RPMI8226 (cell line): ENCODE data around the gene GGCT.
"Not testable (repeated sequence)": the region's sequence is repeated elsewhere in the genome, so short reads cannot be mapped to it uniquely, and the experiment has no call there.

Experiments used
- DNase-seq: peaks from one replicate; pipeline ENCODE4 v3.0.0-alpha.2; 2015

Gene GGCT

DNA sequence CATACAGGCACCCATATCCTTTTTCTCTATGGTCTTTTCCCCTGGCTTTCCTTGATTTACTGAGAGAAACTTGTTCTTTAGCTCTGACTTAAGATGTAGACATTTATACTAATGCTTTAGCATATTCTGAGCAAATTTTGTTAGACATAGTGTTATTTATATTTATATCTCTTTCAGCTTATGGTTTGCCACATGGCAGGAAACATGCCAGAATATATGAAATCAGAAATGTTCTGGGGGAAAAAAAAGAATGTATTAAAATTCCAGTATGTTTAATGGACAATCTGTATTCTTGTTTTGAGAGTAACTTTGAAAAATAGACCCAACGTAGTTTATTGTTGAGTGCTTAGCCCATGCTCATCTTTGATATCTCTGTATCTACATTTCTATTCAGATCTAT, 10.1 kb upstream of the GGCT start:
- no peak for DNase-seq

DNA sequence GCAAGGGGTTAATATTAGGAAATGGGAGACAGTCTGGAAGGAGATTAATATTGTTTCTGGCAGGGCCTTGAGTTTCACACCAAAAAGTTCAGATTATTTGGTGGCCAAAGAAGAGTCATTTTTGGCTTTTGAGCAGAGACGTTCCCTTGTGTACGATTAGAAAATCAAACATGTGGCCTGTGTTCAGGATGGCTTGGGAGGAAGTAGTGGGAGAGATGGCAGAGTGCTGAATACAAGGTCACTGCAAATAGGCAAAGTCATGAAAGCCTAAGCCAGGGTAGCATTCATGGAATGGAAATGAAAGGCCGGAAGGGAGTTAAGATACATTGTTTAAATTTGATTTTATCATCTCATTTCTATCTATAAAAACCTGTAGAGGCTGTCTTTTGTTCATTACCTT, 9.5 kb upstream of the GGCT start:
- DNase-seq, result no peak

DNA sequence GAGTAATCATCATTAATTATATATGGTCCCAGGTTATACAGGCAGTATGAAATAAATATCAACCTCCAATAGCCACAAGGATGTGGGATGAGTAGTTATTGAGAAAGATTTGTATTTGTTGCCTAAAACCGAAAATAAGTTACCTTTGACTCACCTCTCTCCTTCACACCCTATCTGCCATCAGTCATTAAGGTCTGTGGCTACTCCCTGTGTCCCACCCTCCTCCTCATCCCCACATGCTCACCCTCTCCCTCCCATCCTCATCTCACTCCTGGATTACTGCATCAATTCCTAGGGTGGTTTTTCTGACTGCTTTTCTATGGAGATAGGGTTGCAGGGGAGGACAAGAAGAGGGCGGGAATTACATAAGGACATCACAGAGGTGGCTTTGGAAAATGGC, 9.1 kb upstream of the GGCT start:
- no peak for DNase-seq

DNA sequence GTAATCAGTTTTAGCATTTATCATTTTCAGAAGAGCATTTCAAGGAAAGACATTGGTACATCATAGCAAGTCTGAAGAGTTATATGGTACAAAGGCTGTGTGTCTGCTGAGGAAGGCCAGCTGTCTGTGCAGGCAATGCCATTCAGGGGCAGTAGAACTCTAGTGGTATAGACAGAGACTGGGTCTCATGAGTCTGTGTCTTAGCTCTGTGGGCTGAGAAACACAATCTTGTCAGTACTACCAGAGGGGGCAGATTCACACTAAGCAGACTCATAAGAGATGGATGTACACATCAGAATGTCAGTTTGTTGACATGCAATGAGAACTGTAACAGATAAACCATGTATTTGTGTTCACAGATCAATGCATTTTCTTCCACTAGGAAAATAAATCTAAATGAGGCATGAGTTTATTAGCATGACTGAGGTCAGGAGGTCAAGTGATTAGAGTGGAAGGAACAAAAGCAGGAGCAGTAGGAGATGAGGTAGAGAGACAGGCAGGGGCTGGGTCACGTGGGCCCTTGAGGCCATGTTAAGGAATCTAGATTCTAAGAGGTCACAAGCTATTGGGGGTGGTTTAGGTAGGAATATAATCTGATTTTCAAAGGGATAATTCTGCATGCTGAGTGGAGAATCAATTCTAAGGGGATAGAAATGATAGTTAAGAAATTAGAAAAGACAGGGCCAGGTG, 7.5 kb upstream of the GGCT start:
- no peak for DNase-seq

DNA sequence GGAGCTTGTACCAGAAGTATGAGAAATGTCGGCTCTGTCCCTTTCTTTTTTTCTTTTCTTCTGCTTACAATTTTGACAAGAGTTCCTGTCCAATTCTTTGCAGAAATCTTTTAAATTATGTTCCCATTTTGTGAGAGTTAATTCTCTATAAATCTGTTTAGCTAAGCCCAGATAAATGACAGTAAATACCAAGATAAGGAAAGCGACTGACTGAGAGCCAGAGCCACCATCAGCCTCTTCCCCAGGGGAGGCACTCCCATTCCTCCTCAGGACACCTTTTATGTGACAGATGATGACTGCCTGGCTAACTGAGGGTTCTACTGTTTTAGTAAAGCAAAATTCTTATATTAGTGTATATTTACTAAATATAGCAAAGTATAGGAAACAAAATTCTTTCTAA, 6.9 kb upstream of the GGCT start:
- no peak for DNase-seq

DNA sequence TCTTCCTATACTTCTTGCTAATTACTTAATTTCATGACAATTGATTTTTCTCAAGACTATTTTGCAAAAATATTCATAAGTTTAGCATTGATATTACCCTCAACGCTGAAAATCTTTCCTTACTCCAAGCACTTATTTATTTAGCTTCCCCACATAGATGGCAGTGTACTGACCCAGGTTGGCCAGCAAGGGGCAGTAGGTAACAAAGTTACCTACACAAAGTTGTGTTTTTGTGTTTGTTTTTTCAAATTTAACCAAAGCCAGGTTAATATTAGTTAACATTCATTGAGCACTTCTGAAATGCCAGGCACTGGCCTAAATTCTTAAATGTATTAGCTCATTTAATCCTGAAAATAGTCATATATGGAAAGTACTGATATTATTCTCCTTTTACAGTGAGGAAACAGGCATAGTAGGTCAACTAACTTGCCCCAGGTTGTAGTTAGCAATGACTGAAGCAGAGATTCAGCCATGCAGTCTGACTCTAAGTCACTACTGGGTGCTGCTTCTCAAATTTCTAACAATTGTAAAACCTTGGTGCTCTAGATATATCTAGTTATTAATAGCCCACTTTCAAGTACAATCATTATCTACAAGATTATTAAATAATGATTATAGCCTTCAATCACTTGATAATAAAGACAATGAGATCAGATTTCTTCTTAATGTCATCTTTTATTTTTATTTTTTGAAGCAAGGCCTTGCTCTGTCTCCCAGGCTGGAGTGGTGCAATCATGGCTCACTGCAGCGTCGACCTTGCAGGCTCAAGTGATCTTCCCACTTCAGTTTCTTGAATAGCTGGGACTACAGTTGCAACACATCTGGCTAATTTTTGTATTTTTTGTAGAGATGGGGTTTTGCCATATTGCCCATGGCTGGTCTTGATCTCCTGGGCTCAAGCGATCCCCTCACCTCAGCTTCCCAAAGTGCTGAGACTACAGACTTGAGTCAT, 5.8 kb upstream of the GGCT start:
- DNase-seq, result peak; percentile 59

DNA sequence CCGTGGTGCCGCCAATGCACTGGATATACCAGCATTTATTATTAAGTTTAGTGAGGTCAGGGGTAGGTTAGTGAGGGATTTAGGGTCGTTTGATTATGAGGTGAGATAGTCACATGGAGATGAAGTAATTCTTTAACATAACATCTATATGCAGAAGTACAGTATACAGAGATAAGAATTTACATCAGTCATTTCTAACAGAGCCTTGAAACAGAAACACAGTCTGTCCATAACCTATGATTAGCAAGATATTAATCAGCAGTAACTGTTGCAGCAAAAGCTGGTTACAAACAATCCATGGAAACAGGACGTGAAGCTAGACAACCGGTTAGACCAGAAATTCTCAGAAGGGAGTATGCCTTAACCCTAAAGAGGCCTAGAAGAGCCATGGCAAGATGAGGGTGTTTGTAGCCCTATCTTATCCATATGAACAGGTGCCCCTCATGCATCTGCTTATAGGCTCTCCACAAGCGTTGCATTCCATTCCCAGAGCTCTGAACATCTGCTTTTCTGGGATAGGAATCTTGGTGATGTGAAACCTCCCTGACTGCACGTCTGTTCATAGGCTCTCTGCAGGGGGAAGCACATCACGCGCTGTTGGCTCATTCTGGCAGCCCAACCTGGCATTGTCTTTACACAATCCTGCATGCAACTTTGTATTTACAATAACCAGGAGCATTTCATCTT, 4.7 kb upstream of the GGCT start:
- not testable (repeated sequence) for DNase-seq

DNA sequence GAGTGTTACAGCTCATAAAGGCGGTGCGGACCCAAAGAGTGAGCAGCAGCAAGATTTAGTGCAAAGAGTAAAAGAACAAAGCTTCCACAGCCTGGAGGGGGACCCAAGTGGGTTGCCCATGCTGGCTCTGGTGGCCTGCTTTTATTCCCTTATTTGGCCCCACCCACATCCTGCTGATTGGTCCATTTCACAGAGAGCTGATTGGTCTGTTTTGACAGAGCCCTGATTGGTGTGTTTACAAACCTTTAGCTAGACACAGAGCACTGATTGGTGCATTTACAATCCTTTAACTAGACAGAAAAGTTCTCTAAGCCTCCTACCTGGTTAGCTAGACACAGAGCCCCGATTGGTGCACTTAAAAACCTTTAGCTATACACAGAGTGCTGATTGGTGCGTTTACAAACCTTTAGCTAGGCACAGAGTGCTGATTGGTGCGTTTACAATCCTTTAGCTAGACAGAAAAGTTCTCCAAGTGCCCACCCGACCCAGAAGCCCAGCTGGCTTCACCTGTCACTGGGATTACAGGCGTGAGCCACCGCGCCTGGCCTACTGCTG, 2.8 kb upstream of the GGCT start:
- DNase-seq, result not testable (repeated sequence)

DNA sequence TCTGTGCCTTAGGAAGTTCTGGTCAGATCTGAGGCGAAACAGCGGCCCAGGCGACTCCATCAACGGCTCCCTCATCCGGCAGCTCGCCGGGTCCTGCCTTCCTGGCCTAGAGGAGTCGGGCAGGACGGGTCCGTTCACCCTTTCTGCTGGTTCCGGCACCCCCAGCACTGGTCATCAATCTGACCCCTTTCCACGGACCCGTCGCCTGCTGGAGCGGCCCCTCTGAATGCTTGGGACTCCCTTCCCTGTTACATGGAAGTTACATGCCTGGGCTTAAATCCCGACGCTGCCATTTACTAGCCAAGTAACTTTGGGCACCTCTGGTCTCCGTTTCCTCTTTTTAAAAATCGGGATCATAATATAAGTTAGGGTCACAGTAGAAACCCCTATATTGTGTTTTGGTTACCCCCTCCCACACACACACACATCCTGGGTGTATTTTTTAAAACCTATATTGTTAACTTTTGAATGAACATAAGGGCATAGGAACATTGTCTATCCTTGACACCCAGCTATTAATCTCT, 607 bp upstream of the GGCT start:
- DNase-seq, result no peak

DNA sequence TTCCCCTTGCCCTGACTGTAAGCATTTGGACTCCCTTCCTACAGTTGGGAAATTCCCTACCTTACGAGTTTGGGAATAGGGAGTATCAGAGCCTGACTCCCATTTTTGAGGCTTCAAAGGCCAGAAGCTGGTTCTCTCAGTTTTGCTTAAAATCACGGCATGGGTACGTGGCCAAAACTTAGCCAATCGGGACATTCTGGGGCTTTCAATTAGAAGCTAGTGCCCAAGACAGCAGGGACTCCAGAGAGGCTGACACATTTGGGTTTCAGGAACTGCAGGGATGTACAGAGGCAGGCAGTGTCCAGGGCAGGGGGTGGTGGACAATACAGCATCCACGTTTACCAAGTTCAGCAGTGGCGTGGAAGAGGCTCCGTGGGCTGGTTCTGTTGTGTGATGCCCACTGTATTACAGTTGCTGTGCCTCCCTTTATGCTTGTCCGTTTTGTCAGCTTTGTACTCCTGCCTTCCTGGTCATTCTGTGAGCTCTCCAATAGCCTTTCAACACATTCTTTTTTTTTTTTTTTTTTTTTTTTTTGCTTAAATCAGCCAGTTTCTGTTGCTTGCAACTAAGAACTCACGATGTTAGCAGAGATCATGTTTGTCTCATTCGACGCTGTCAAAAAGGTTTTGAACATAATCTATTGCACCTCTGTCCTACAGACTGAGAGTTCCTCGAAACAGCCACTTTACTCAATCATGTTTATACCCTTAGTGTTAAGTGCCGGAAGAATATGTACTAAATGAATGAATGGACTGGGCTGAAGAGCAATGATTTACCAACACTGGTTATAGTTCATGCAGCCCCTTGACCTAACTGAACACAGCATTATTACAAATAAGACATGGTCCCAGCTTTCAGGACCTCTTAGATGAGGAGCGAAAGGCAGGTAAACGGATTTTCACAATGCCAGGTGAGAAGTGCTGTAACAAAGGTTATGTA, 1.1 kb downstream of the GGCT start:
- peak; percentile 32 for DNase-seq

DNA sequence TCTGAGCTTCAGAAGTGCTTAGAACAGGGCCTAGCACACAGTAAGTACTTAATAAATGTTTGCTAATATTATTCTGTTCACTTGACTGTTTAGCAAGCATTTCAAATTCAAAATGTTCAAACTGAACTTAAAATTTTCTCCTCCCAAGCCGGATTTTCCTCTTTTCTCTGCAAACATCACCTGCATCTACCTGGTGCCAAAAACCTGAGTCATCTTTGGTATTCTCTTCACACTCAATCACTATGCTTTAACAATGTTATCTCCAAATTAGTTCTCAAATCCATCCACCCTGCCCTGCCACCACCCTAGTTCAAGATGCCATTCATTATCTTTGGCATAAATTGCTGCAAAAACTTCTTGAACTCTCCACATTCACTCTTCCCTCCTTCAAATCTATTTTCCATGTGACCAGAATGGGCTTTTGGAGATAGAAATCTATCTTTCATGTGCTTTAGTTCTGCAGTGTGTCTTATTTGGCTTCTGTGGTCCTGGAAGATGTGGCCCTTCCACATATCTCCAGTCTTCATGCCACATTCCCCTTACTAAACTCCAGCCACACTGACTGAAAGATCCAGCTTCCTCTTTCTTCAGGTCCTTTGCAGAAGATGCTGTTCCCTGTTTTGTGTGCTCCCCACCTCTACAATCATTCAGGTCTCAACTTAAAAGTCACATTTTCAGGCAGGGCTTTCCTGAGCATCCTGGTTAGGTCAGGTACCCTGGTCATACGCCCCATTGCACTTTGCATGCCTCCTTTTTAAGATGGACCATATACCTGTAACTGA, 2.0 kb downstream of the GGCT start:
- DNase-seq, result no peak

DNA sequence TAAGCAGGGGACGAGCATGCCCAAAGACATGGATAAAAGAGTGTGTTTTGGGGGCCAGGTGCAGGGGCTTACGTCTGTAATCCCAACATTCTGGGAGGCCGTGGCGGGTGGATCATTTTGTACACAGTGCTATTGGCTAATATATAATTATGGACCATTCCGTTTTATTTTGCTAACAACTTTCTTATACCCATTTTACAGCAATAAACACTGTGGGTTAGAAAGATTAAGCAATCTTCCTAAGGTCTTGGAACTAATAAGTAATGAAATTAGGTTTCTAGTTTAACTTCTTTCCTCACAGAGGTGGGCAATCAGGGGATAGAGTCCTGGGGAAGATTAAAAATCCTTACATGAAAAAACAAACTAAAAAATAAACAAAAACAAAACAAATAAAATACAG, 3.4 kb downstream of the GGCT start:
- DNase-seq, result no peak

DNA sequence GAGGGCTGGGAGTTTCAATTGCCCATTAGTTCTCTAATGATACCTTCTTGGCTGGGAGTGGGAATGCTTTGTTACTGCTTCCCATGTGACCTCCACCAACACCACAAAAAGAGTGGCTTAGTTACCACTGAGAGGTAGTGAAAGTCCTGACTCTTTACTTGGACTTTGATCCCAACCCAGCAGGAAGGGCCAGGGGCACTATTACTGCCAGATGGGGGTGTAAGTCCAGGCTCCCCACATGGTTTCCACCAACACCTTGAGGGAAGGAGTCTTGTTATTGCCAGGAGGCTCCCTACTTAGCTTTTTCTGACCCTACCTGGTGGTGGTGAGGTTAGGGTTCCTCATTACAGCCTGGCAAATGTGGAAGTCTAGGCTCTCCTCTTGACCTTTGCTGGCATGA, 11.4 kb downstream of the GGCT start:
- no peak for DNase-seq

DNA sequence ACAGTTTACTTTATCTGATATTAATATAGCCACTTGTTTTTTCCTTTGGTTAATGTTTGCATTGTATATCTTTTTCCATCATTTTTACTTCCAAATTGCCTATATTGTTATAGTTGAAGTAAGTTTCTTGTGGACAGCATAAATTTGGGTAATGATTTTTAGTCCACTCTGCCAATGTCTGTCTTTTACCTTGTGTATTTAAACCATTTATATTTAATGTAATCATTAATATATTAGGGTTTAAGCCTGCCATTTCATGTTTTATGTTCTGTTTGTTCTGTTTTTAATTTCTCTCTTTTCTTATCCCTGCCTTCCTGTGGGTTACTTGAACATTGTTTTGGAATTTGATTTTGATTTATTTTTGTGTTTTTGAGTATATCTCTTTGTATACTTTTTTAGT, 13.2 kb downstream of the GGCT start:
- DNase-seq, result no peak

DNA sequence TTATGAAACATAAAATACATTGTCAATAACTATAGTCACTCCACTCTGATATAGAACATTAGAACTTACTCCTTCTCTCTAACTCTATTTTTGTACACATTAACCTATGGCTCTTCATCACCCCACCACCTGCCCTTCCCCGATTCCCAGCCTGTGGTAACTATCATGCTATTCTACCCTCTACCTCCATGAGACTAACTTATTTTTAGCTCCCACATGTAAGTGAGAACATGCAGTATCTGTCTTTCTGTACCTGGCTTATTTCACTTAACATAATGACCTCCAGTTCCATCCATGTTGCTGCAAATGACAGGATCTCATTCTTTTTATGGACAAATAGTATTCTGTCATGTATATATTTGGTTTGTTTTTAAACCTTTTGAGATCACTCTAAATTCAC, 17.3 kb downstream of the GGCT start:
- no peak for DNase-seq

DNA sequence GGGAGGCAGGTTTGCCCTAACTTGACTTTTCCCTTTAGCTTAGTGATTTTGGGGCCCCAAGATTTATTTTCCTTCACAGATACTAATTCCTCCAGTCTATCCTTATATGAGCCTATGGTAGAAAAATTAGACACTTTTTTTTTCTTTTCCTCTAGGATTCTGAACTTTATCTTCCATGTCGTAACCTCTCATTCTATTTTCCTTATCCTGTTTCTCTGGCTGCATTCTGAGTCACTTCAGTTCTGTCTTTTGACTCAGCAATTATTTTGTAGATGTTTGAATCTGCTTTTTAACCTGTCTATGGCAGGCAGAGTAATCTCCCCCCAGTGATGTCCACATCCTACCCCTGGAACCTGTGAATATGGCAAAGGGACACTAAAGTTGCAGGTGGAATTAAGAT, 19.0 kb downstream of the GGCT start:
- no peak for DNase-seq

DNA sequence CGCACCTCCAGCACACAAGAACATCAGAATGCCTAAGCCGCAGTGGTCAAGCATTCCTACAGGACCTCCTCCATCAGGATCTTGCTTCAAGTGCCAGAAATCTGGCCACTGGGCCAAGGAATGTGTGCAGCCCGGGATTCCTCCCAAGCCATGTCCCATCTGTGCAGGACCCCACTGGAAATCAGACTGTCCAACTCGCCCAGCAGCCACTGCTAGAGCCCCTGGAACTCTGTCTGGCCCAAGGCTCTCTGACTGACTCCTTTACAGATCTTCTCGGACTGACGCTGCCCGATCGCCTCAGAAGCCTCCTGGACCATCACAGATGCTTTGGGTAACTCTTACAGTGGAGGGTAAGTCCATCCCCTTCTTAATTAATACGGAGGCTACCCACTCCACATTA, 23.2 kb downstream of the GGCT start:
- DNase-seq, result not testable (repeated sequence)

DNA sequence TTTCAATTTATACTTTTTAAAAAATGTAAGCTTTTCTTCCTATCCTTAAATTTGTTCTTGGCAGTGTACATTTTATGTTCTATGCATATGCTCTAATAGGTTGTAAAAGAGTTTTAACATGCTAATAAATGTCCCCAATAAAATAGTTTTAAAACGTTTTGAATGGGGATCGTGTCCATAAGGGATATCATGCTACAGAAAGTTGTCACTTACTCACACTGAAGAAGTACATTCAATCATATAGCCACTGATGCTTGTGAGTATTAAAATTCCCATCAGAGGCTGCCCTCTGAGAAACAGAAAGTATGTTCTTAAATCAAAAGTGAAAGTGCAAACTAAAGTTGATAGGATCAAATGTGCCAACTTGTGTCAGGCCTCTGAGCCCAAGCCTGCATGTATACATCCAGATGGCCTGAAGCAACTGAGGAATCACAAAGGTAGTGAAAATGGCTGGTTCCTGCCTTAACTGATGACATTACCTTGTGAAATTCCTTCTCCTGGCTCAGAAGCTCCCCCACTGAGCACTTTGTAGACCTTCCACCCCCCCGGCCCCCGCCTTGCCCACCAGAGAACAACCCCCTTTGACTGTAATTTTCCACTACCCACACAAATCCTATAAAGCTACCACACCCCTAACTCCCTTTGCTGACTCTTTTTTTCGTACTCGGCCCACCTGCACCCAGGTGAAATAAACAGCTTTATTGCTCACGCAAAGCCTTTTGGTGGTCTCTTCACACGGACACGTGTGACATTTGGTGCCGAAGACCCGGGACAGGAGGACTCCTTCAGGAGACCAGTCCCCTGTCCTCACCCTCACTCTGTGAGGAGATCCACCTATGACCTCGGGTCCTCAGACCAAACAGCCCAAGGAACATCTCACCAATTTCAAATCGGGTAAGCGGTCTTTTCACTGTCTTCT, 25.2 kb downstream of the GGCT start:
- peak; percentile 82 for DNase-seq

DNA sequence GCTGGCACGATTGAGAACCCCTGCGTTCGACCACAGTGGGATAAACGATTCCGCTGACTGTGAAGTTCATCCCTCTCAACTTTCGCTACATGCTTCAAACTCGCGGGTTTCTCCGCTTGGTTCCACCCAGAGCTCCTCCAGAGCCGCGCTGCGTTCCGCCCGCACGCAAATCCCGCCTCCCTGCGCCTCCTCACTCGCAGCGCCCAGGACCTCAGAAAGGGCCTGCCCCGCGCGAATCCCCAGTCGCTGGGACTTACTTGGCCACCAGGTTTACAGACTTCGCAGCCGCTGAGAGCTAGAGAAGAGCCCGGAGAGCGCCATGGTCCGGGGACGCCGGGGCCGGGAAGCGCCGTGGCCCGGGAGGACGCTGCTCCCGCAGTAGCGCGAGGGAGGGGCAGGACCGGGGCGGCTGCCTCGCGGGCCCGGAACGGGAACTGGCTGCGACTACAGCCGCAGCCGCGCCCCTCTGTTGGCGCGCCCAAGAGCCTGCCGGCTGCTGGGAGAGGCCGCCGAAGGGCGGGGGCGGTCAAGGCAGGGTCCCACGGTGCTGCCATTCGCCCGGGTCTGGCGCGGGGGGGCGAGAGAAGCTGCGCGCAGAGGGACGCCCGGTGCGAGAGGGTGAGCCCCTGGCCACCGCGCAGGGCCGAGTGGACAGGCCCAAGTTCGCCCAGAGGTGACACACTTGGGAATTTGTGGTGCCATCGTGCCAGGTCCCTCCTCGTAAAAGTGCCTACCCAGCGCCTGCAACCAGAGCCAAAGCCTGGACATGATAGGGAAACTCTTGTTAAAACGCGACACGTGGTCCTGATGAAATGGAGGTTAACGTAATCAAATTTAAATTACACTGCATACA, 26.1 kb downstream of the GGCT start, which contains the start of gene NOD1:
Gene NOD1, minus strand, starts transcription at position 436 of the 853 bp plus-strand sequence. CDS start 21,863 bp downstream, outside the sequence.
- peak; percentile 89 for DNase-seq
